H1 (cell line): ENCODE data around the gene UAP1. TPM values are rescaled to one million over a fixed set of nuclear protein-coding genes. Genes with fewer than 3 reads are reported as not detected.

Experiments used
- CHD1 ChIP-seq: IDR thresholded peaks from 2 replicates; pipeline ENCODE4 v1.6.1; 2012; ENCODE audit warnings: low read depth, low read length, improper control_type of control experiment
- NRF1 ChIP-seq: IDR thresholded peaks from 2 replicates; pipeline ENCODE4 v1.6.1; 2011; ENCODE audit warnings: mild to moderate bottlenecking, low read depth, low read length, improper control_type of control experiment
- POLR2A ChIP-seq, 2 experiments: IDR thresholded peaks; 1 replicate in 1 of 2; 2 replicates in 1 of 2; pipeline ENCODE4 v1.6.1; 2011; ENCODE audit warnings: low read depth in 2 of 2, low read length in 2 of 2, mild to moderate bottlenecking in 2 of 2; ENCODE audit errors: control extremely low read depth in 1 of 2
- POLR2AphosphoS5 ChIP-seq: IDR thresholded peaks from 2 replicates; pipeline ENCODE4 v1.6.1; 2011; ENCODE audit warnings: low read depth, low read length
- SRF ChIP-seq: IDR thresholded peaks from 2 replicates; pipeline ENCODE4 v1.6.1; 2011; ENCODE audit warnings: mild to moderate bottlenecking, low read depth, low read length, moderate library complexity
- TBP ChIP-seq: IDR thresholded peaks from 2 replicates; pipeline ENCODE4 v1.6.1; 2011; ENCODE audit warnings: low read depth, low read length, improper control_type of control experiment
- TCF12 ChIP-seq: IDR thresholded peaks from 2 replicates; pipeline ENCODE4 v1.6.1; 2011; ENCODE audit warnings: low read depth, mild to moderate bottlenecking, low read length
- polyA plus RNA-seq, 7 experiments: library from polyadenylated mRNA; depleted of rRNA in 3 of 7; stranded (reverse) in 5 of 7; unstranded in 2 of 7; fragments of >200 nt in 5 of 7; fragments of 200-250 nt in 2 of 7; gene quantifications; 1 replicate in 5 of 7; 2 replicates in 1 of 7; 4 replicates in 1 of 7; pipeline versions ENCODE4 v1.2.1 to v1.2.3, GENCODE V29; 2011 to 2013; ENCODE audit warnings: missing spikeins in 2 of 7, mixed read lengths in 2 of 7
- total RNA-seq: library from RNA; stranded (reverse); fragmentation: NEBNext Ultra II Directional; extraction: Animal tissue kit (Norgen Biotek cat#: 25700); gene quantifications from 2 replicates; pipeline ENCODE4 v1.2.1, GENCODE V29; 2021
- TF ChIP-seq, protein P1 (sequence below): fragments of 300-600 bp; sonication (generic); IDR thresholded peaks from 2 replicates; pipeline ENCODE4 v1.7.1; 2012; ENCODE audit warnings: low read length, moderate library complexity, mild to moderate bottlenecking, inconsistent platforms; ENCODE audit not compliant: insufficient replicate concordance

UAP1 gene
- total and polyA plus RNA-seq, 2 of the 8 experiments (the other 6 are each of a cell fraction or from before 2014, with no cell fraction given), result 9.4 to 32.9 TPM

DNA sequence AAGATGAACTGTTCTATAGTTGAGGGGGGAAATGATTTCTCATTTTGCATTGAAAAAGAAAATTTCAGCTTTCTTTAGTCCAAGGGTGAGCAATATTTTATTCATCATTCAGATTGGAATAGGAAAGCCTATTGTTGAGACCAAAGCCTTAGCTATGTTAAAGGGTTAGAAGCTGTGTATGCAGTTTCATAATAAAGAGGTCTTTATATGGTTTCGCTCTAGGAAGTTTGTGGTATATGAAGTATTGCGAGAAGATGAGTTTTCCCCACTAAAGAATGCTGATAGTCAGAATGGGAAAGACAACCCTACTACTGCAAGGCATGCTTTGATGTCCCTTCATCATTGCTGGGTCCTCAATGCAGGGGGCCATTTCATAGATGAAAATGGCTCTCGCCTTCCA lies 28.6 kb downstream of the UAP1 start (continued):
- TF ChIP-seq POLR2AphosphoS5 (no peak), TBP (no peak), NRF1 (no peak), SRF (no peak), CHD1 (no peak), TCF12 (no peak), POLR2A (IDR thresholded peaks at IDR 0.05; ENCODE audit: control extremely low read depth in 1 of 2, low read depth in 2 of 2, low read length in 2 of 2) (no peak)
- TF ChIP-seq, protein P1, sequence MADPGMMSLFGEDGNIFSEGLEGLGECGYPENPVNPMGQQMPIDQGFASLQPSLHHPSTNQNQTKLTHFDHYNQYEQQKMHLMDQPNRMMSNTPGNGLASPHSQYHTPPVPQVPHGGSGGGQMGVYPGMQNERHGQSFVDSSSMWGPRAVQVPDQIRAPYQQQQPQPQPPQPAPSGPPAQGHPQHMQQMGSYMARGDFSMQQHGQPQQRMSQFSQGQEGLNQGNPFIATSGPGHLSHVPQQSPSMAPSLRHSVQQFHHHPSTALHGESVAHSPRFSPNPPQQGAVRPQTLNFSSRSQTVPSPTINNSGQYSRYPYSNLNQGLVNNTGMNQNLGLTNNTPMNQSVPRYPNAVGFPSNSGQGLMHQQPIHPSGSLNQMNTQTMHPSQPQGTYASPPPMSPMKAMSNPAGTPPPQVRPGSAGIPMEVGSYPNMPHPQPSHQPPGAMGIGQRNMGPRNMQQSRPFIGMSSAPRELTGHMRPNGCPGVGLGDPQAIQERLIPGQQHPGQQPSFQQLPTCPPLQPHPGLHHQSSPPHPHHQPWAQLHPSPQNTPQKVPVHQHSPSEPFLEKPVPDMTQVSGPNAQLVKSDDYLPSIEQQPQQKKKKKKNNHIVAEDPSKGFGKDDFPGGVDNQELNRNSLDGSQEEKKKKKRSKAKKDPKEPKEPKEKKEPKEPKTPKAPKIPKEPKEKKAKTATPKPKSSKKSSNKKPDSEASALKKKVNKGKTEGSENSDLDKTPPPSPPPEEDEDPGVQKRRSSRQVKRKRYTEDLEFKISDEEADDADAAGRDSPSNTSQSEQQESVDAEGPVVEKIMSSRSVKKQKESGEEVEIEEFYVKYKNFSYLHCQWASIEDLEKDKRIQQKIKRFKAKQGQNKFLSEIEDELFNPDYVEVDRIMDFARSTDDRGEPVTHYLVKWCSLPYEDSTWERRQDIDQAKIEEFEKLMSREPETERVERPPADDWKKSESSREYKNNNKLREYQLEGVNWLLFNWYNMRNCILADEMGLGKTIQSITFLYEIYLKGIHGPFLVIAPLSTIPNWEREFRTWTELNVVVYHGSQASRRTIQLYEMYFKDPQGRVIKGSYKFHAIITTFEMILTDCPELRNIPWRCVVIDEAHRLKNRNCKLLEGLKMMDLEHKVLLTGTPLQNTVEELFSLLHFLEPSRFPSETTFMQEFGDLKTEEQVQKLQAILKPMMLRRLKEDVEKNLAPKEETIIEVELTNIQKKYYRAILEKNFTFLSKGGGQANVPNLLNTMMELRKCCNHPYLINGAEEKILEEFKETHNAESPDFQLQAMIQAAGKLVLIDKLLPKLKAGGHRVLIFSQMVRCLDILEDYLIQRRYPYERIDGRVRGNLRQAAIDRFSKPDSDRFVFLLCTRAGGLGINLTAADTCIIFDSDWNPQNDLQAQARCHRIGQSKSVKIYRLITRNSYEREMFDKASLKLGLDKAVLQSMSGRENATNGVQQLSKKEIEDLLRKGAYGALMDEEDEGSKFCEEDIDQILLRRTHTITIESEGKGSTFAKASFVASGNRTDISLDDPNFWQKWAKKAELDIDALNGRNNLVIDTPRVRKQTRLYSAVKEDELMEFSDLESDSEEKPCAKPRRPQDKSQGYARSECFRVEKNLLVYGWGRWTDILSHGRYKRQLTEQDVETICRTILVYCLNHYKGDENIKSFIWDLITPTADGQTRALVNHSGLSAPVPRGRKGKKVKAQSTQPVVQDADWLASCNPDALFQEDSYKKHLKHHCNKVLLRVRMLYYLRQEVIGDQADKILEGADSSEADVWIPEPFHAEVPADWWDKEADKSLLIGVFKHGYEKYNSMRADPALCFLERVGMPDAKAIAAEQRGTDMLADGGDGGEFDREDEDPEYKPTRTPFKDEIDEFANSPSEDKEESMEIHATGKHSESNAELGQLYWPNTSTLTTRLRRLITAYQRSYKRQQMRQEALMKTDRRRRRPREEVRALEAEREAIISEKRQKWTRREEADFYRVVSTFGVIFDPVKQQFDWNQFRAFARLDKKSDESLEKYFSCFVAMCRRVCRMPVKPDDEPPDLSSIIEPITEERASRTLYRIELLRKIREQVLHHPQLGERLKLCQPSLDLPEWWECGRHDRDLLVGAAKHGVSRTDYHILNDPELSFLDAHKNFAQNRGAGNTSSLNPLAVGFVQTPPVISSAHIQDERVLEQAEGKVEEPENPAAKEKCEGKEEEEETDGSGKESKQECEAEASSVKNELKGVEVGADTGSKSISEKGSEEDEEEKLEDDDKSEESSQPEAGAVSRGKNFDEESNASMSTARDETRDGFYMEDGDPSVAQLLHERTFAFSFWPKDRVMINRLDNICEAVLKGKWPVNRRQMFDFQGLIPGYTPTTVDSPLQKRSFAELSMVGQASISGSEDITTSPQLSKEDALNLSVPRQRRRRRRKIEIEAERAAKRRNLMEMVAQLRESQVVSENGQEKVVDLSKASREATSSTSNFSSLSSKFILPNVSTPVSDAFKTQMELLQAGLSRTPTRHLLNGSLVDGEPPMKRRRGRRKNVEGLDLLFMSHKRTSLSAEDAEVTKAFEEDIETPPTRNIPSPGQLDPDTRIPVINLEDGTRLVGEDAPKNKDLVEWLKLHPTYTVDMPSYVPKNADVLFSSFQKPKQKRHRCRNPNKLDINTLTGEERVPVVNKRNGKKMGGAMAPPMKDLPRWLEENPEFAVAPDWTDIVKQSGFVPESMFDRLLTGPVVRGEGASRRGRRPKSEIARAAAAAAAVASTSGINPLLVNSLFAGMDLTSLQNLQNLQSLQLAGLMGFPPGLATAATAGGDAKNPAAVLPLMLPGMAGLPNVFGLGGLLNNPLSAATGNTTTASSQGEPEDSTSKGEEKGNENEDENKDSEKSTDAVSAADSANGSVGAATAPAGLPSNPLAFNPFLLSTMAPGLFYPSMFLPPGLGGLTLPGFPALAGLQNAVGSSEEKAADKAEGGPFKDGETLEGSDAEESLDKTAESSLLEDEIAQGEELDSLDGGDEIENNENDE, result no peak
